ENCODE measurements around the gene HSPA12B.

Gene HSPA12B

GRCh38 chr20:3753501-3754275, 21.2 kb downstream of the HSPA12B start:
- peaks cover 41% of the 10 kb centered on the region for H3K27me3 ChIP-seq (ENCODE audit: control insufficient read depth, insufficient read depth, low read length)
- no peaks in the 10 kb centered on the region for H3K9me3 ChIP-seq (ENCODE audit: control insufficient read depth, low read depth, low read length)
- no peak overlapping the region for H3K27ac ChIP-seq (ENCODE audit: low read length)
- peaks cover 8% of the 10 kb centered on the region for H3K4me1 ChIP-seq (ENCODE audit: control insufficient read depth, low read depth, low read length)
- peaks cover 9% of the 10 kb centered on the region for H3K36me3 ChIP-seq (ENCODE audit: control insufficient read depth, low read depth, low read length)
- no peak overlapping the region for H3K4me3 ChIP-seq (ENCODE audit: low read length)
- no peak overlapping the region for H3K9ac ChIP-seq (ENCODE audit: low read length)

- Histone ChIP-seq H3K36me3 (ENCODE audit: control insufficient read depth, low read depth, low read length) (peaks cover 9% of the 10 kb centered on the region), H3K4me3 (ENCODE audit: low read length) (no peak overlapping the region), H3K27me3 (ENCODE audit: control insufficient read depth, insufficient read depth, low read length) (peaks cover 36% of the 10 kb centered on the region), H3K27ac (ENCODE audit: low read length) (no peak overlapping the region), H3K4me1 (ENCODE audit: control insufficient read depth, low read depth, low read length) (peaks cover 8% of the 10 kb centered on the region), H3K9me3 (ENCODE audit: control insufficient read depth, low read depth, low read length) (no peaks in the 10 kb centered on the region), H3K9ac (ENCODE audit: low read length) (no peak overlapping the region)
Measured at GRCh38 chr20:3754276-3754630, 21.8 kb downstream of the HSPA12B start.

GRCh38 chr20:3755269-3755668, 22.8 kb downstream of the HSPA12B start:
- H3K27me3 ChIP-seq (ENCODE audit: control insufficient read depth, insufficient read depth, low read length), result peaks cover 26% of the 10 kb centered on the region
- H3K4me3 ChIP-seq (ENCODE audit: low read length), result no peak overlapping the region
- no peak overlapping the region for H3K27ac ChIP-seq (ENCODE audit: low read length)
- H3K9ac ChIP-seq (ENCODE audit: low read length), result no peak overlapping the region
- peaks cover 9% of the 10 kb centered on the region for H3K36me3 ChIP-seq (ENCODE audit: control insufficient read depth, low read depth, low read length)
- H3K9me3 ChIP-seq (ENCODE audit: control insufficient read depth, low read depth, low read length), result no peaks in the 10 kb centered on the region
- peaks cover 8% of the 10 kb centered on the region for H3K4me1 ChIP-seq (ENCODE audit: control insufficient read depth, low read depth, low read length)

- H3K9ac ChIP-seq (ENCODE audit: low read length), result no peak overlapping the region
- peaks cover 19% of the 10 kb centered on the region for H3K27me3 ChIP-seq (ENCODE audit: control insufficient read depth, insufficient read depth, low read length)
- no peak overlapping the region for H3K4me3 ChIP-seq (ENCODE audit: low read length)
- no peaks in the 10 kb centered on the region for H3K9me3 ChIP-seq (ENCODE audit: control insufficient read depth, low read depth, low read length)
- H3K36me3 ChIP-seq (ENCODE audit: control insufficient read depth, low read depth, low read length), result peaks cover 12% of the 10 kb centered on the region
- no peak overlapping the region for H3K27ac ChIP-seq (ENCODE audit: low read length)
- H3K4me1 ChIP-seq (ENCODE audit: control insufficient read depth, low read depth, low read length), result peaks cover 8% of the 10 kb centered on the region
Measured at GRCh38 chr20:3755814-3756480, 23.5 kb downstream of the HSPA12B start.

- Histone ChIP-seq H3K9ac (ENCODE audit: low read length) (no peak overlapping the region), H3K9me3 (ENCODE audit: control insufficient read depth, low read depth, low read length) (no peaks in the 10 kb centered on the region), H3K27ac (ENCODE audit: low read length) (no peak overlapping the region), H3K36me3 (ENCODE audit: control insufficient read depth, low read depth, low read length) (peaks cover 17% of the 10 kb centered on the region), H3K4me3 (ENCODE audit: low read length) (no peak overlapping the region), H3K27me3 (ENCODE audit: control insufficient read depth, insufficient read depth, low read length) (peaks cover 7% of the 10 kb centered on the region), H3K4me1 (ENCODE audit: control insufficient read depth, low read depth, low read length) (peaks cover 7% of the 10 kb centered on the region)
Measured at GRCh38 chr20:3757268-3757667, 24.8 kb downstream of the HSPA12B start.

- Histone ChIP-seq H3K27ac (ENCODE audit: low read length) (no peak overlapping the region), H3K9me3 (ENCODE audit: control insufficient read depth, low read depth, low read length) (no peaks in the 10 kb centered on the region), H3K27me3 (ENCODE audit: control insufficient read depth, insufficient read depth, low read length) (no peaks in the 10 kb centered on the region), H3K4me3 (ENCODE audit: low read length) (no peak overlapping the region), H3K36me3 (ENCODE audit: control insufficient read depth, low read depth, low read length) (peaks cover 17% of the 10 kb centered on the region), H3K4me1 (ENCODE audit: control insufficient read depth, low read depth, low read length) (no peaks in the 10 kb centered on the region), H3K9ac (ENCODE audit: low read length) (no peak overlapping the region)
Measured at GRCh38 chr20:3758566-3758965, 26.1 kb downstream of the HSPA12B start.

- H3K9me3 ChIP-seq (ENCODE audit: control insufficient read depth, low read depth, low read length), result no peaks in the 10 kb centered on the region
- no peaks in the 10 kb centered on the region for H3K27me3 ChIP-seq (ENCODE audit: control insufficient read depth, insufficient read depth, low read length)
- no peak overlapping the region for H3K4me3 ChIP-seq (ENCODE audit: low read length)
- no peak overlapping the region for H3K27ac ChIP-seq (ENCODE audit: low read length)
- no peaks in the 10 kb centered on the region for H3K4me1 ChIP-seq (ENCODE audit: control insufficient read depth, low read depth, low read length)
- no peak overlapping the region for H3K9ac ChIP-seq (ENCODE audit: low read length)
- peaks cover 17% of the 10 kb centered on the region for H3K36me3 ChIP-seq (ENCODE audit: control insufficient read depth, low read depth, low read length)
Measured at GRCh38 chr20:3759316-3759823, 26.9 kb downstream of the HSPA12B start.

- Histone ChIP-seq H3K9me3 (ENCODE audit: control insufficient read depth, low read depth, low read length) (no peaks in the 10 kb centered on the region), H3K9ac (ENCODE audit: low read length) (no peak overlapping the region), H3K4me3 (ENCODE audit: low read length) (no peak overlapping the region), H3K27me3 (ENCODE audit: control insufficient read depth, insufficient read depth, low read length) (no peaks in the 10 kb centered on the region), H3K4me1 (ENCODE audit: control insufficient read depth, low read depth, low read length) (no peaks in the 10 kb centered on the region), H3K36me3 (ENCODE audit: control insufficient read depth, low read depth, low read length) (peaks cover 17% of the 10 kb centered on the region), H3K27ac (ENCODE audit: low read length) (no peak overlapping the region)
Measured at GRCh38 chr20:3759884-3760283, 27.4 kb downstream of the HSPA12B start.

- Histone ChIP-seq H3K36me3 (ENCODE audit: control insufficient read depth, low read depth, low read length) (peaks cover 14% of the 10 kb centered on the region), H3K27me3 (ENCODE audit: control insufficient read depth, insufficient read depth, low read length) (no peaks in the 10 kb centered on the region), H3K27ac (ENCODE audit: low read length) (no peak overlapping the region), H3K9me3 (ENCODE audit: control insufficient read depth, low read depth, low read length) (no peaks in the 10 kb centered on the region), H3K9ac (ENCODE audit: low read length) (no peak overlapping the region), H3K4me1 (ENCODE audit: control insufficient read depth, low read depth, low read length) (no peaks in the 10 kb centered on the region), H3K4me3 (ENCODE audit: low read length) (no peak overlapping the region)
Measured at GRCh38 chr20:3760655-3761348, 28.3 kb downstream of the HSPA12B start.

GRCh38 chr20:3763671-3764601, 31.5 kb downstream of the HSPA12B start:
- H3K27me3 ChIP-seq (ENCODE audit: control insufficient read depth, insufficient read depth, low read length), result no peaks in the 10 kb centered on the region
- no peaks in the 10 kb centered on the region for H3K9me3 ChIP-seq (ENCODE audit: control insufficient read depth, low read depth, low read length)
- H3K4me3 ChIP-seq (ENCODE audit: low read length), result no peak overlapping the region
- peaks cover 8% of the 10 kb centered on the region for H3K36me3 ChIP-seq (ENCODE audit: control insufficient read depth, low read depth, low read length)
- no peak overlapping the region for H3K9ac ChIP-seq (ENCODE audit: low read length)
- peaks cover 8% of the 10 kb centered on the region for H3K4me1 ChIP-seq (ENCODE audit: control insufficient read depth, low read depth, low read length)
- H3K27ac ChIP-seq (ENCODE audit: low read length), result no peak overlapping the region

GRCh38 chr20:3764659-3765058, 32.2 kb downstream of the HSPA12B start:
- Histone ChIP-seq H3K9me3 (ENCODE audit: control insufficient read depth, low read depth, low read length) (no peaks in the 10 kb centered on the region), H3K9ac (ENCODE audit: low read length) (no peak overlapping the region), H3K27me3 (ENCODE audit: control insufficient read depth, insufficient read depth, low read length) (no peaks in the 10 kb centered on the region), H3K4me3 (ENCODE audit: low read length) (no peak overlapping the region), H3K27ac (ENCODE audit: low read length) (no peak overlapping the region), H3K4me1 (ENCODE audit: control insufficient read depth, low read depth, low read length) (peaks cover 9% of the 10 kb centered on the region), H3K36me3 (ENCODE audit: control insufficient read depth, low read depth, low read length) (peaks cover 8% of the 10 kb centered on the region)
